GM12873 (cell line): ENCODE measurements around the gene IKZF4.

Source experiments
- TF ChIP-seq, protein P1 (sequence below): IDR thresholded peaks from 2 replicates; pipeline ENCODE4 v1.5.1; 2012; ENCODE audit warnings: low read depth, mild to moderate bottlenecking, moderate library complexity, low read length, control low read depth; ENCODE audit not compliant: insufficient read depth; ENCODE audit errors: missing control alignments

IKZF4 gene

GRCh38 chr12:56007564-56008559 lies 13.0 kb upstream of the IKZF4 start:
- TF ChIP-seq, protein P1, sequence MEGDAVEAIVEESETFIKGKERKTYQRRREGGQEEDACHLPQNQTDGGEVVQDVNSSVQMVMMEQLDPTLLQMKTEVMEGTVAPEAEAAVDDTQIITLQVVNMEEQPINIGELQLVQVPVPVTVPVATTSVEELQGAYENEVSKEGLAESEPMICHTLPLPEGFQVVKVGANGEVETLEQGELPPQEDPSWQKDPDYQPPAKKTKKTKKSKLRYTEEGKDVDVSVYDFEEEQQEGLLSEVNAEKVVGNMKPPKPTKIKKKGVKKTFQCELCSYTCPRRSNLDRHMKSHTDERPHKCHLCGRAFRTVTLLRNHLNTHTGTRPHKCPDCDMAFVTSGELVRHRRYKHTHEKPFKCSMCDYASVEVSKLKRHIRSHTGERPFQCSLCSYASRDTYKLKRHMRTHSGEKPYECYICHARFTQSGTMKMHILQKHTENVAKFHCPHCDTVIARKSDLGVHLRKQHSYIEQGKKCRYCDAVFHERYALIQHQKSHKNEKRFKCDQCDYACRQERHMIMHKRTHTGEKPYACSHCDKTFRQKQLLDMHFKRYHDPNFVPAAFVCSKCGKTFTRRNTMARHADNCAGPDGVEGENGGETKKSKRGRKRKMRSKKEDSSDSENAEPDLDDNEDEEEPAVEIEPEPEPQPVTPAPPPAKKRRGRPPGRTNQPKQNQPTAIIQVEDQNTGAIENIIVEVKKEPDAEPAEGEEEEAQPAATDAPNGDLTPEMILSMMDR = no peak

- TF ChIP-seq, protein P1 = no peak
Observed at GRCh38 chr12:56010111-56010570, 10.7 kb upstream of the IKZF4 start.

- TF ChIP-seq, protein P1 = no peak
Observed at GRCh38 chr12:56011509-56012090, 9.2 kb upstream of the IKZF4 start.

- TF ChIP-seq, protein P1 = no peak
Observed at GRCh38 chr12:56013482-56013881, 7.4 kb upstream of the IKZF4 start.

- TF ChIP-seq, protein P1 = no peak
Observed at GRCh38 chr12:56014205-56014604, 6.6 kb upstream of the IKZF4 start.

GRCh38 chr12:56017181-56017580 lies 3.7 kb upstream of the IKZF4 start:
- TF ChIP-seq, protein P1 = no peak

GRCh38 chr12:56018356-56018755 lies 2.5 kb upstream of the IKZF4 start:
- TF ChIP-seq, protein P1 = no peak
